GM23248 (cell line): Measurements from ENCODE around the gene SEMA5A.

Experiments used
- EZH2 ChIP-seq: fragments of 200-600 bp; sonication (generic); IDR thresholded peaks from 2 replicates; pipeline ENCODE4 v1.6.1; 2018; ENCODE audit warnings: antibody characterized with exemption, mild to moderate bottlenecking; ENCODE audit not compliant: insufficient read depth, poor library complexity, severe bottlenecking
- EZH2phosphoT487 ChIP-seq: fragments of 200-600 bp; sonication (generic); IDR thresholded peaks from 2 replicates; pipeline ENCODE4 v1.6.1; 2018; ENCODE audit warnings: antibody characterized with exemption, moderate library complexity, mild to moderate bottlenecking, low read depth; ENCODE audit not compliant: insufficient read depth

GRCh38 chr5:9479990-9480389, 65.9 kb downstream of the SEMA5A start:
- TF ChIP-seq EZH2 (no peak), EZH2phosphoT487 (no peak)
